Fibroblast of mammary gland (primary cell): ENCODE data around the gene ADAMTS14.

Experiments
- DNase-seq: peaks from one replicate; pipeline ENCODE4 v3.0.0-alpha.2; 2010; ENCODE audit warnings: low read depth
- H3K4me3 ChIP-seq: 2 replicates; pipeline ENCODE4 v1.5.1; 2011; ENCODE audit warnings: low read depth, mild to moderate bottlenecking, low read length, moderate library complexity; ENCODE audit not compliant: control insufficient read depth
- TF ChIP-seq, protein P1 (sequence below): conservative IDR thresholded peaks from 2 replicates; pipeline ENCODE4 v1.5.1; 2011; ENCODE audit warnings: low read depth, low read length, inconsistent platforms; ENCODE audit not compliant: control insufficient read depth, insufficient read depth

The ADAMTS14 gene

DNA sequence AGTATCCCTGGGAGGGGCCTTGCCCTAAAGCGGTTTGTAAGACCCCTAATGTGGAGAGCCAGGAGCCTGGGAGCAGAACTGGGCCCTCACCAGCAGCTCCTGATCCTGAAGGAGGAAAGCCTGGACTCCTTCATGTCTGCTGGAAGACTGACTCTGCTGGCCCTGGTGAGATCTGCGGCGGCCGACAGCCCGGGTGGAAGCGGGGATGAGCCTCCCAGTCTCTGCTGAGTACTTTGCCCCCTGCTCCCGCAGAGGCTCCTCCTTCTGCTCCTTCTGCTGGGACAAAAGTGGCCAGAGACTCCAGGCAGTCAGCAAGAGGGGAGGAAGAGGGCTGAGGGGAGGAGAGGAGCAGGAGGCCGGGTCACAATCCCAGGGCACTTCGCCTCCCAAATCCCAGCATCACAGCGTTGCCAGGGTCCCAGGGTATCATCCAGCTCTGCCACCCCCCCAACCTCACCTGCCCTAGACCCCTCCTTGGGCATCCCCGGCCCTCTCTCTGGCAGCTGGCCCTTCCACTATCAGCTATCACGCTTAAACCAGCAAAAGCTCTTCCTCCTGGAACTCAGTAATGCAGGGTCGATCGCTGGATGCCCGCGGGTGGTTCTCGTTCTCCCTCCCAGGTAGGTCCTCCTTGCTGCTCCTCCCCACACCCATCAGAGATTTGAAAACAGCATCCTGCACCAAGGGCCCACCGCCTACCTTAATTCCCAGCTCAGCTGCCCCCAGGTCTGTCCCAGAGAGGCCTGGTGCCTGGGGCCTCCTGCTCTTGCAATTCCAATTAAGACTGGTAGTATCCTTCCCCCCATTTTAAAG, 105.0 kb downstream of the ADAMTS14 start:
- DNase-seq, result no peak
- TF ChIP-seq, protein P1, sequence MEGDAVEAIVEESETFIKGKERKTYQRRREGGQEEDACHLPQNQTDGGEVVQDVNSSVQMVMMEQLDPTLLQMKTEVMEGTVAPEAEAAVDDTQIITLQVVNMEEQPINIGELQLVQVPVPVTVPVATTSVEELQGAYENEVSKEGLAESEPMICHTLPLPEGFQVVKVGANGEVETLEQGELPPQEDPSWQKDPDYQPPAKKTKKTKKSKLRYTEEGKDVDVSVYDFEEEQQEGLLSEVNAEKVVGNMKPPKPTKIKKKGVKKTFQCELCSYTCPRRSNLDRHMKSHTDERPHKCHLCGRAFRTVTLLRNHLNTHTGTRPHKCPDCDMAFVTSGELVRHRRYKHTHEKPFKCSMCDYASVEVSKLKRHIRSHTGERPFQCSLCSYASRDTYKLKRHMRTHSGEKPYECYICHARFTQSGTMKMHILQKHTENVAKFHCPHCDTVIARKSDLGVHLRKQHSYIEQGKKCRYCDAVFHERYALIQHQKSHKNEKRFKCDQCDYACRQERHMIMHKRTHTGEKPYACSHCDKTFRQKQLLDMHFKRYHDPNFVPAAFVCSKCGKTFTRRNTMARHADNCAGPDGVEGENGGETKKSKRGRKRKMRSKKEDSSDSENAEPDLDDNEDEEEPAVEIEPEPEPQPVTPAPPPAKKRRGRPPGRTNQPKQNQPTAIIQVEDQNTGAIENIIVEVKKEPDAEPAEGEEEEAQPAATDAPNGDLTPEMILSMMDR, result no peak
- no peak overlapping the region for H3K4me3 ChIP-seq

- DNase-seq, result no peak
- no peak overlapping the region for H3K4me3 ChIP-seq
- TF ChIP-seq, protein P1, result no peak
These were observed 106.1 kb downstream of the ADAMTS14 start for GRCh38 chr10:70778267-70778924.

DNA sequence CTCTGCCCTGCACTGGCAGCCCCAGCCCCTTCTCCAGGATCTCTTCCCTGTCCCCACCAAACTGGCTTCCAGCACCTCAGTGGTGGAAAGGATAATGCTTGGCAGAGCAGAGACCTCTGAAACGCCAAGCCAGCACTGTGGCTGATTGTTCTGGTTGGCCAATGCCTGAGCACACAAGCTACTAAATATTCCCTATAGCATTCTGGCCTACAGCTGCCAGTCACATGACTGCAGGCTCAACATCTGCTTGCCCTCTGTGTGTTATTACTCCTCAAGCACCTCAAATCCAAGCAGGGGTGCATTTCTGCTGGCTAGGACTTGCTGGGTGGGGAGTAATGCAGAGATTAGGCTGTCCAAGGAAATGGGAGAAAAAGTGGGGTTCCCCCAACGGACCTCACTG, 106.8 kb downstream of the ADAMTS14 start:
- TF ChIP-seq, protein P1, result no peak
- no peak overlapping the region for H3K4me3 ChIP-seq
- no peak for DNase-seq

DNA sequence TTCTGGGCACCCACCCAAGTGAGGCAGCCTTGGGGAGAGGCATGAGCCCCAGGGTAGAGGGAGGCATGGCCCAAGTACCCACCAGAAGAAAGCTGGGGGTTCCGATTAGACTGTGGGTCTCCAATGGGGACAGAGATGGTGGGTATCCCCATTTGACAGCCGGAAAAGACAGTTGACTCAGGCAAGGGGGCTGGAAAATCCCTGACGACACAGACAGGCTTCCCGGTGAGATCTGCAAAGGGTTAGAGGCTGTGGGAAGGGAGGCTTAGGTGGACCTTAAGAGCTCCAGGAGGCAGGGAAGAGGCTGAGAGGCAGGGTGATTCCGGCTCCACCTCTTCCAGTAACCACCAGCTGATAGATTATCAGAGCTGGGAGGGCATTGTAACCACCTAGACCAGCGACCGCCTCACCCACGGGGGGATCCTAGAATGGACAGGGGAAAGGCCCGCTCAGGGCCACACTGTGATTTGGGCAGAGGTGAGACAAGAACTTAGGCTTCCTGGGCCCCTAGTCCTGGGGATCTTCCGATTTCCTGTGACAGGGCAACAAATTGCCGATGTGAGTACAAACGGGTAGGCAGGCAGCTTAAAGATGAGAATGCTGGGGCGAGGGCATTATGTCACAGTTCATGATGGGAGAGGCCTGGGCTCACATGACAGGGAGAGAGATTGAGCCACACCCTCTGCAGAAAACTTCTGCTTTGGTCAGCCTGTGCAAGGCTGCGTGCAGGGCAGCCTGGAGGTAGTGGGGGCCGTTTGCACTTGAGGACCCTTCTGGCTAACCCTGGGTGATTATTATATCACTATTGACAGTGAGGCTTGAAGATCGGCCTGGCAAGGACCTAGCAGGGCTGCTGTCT, 107.4 kb downstream of the ADAMTS14 start:
- TF ChIP-seq, protein P1, result no peak
- DNase-seq, result no peak
- H3K4me3 ChIP-seq, result no peak overlapping the region

- TF ChIP-seq, protein P1, result no peak
- DNase-seq, result no peak
- H3K4me3 ChIP-seq, result no peak overlapping the region
These were observed 108.1 kb downstream of the ADAMTS14 start for GRCh38 chr10:70780370-70780760.

DNA sequence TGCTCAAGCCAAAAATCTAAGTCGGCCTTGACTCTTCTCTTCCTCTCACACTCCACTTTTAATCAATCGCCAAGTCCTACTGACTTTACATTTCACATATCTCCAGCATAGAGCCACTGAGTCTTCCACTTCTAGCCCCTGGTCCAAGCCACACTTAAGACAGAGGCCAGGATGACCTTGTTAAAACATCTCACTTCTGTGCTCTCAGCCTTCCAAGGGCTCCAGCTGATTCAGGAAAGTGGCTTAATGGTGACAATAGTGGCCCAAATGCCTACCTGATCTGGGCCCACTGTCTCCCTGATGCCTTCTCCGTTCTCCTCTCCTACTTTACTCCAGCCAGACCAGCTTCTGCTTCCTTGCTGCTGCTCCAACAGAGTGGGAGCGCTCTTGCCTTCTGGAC, 108.5 kb downstream of the ADAMTS14 start:
- no peak for DNase-seq
- TF ChIP-seq, protein P1, result no peak
- no peak overlapping the region for H3K4me3 ChIP-seq
